Adrenal gland (tissue), 5 donors: ENCODE results near the gene F2RL3.

ENCODE experiments used
- CTCF ChIP-seq, 6 experiments: fragments of 450-650 bp in 4 of 6; fragments of 200-600 bp in 2 of 6; sonication (generic) in 1 of 6; IDR thresholded peaks; 1 replicate in 5 of 6; 2 replicates in 1 of 6; pipeline versions ENCODE4 v1.5.1 to v1.8.0; 2016 to 2021; ENCODE audit warnings: antibody characterized with exemption in 6 of 6, mild to moderate bottlenecking in 2 of 6, moderate library complexity in 1 of 6
- POLR2A ChIP-seq, 2 donors: fragments of 450-650 bp; IDR thresholded peaks; one replicate each; pipeline ENCODE4 v1.6.1; 2017; ENCODE audit warnings: antibody characterized with exemption in 2 of 2, mild to moderate bottlenecking in 2 of 2, moderate library complexity in 1 of 2
- donor health status: DM: no; HTN: no; CAD: no.

GRCh38 chr19:16876904-16877361, 11.9 kb upstream of the F2RL3 start:
- TF ChIP-seq CTCF (IDR thresholded peaks at IDR 0.05), result no peak
- no peak for TF ChIP-seq POLR2A (IDR thresholded peaks at IDR 0.05)
